ENCODE measurements around the gene GFER. TPM values are rescaled to one million over a fixed set of nuclear protein-coding genes. Genes with fewer than 3 reads are reported as not detected.
"Not testable (repeated sequence)": the region's sequence is repeated elsewhere in the genome, so short reads cannot be mapped to it uniquely, and the experiment has no call there.

The GFER gene
- 52.8 and 53.5 TPM in 2 replicates for total RNA-seq
- polyA plus RNA-seq = 43.8 and 46.9 TPM in 2 replicates

- Histone ChIP-seq H3K4me1 (ENCODE audit: low read depth) (peaks cover 4% of the 10 kb centered on the region), H3K4me3 (peak within 1 kb of the TSS; percentile 80), H3K36me3 (no peaks in the 10 kb centered on the region), H3K9me3 (ENCODE audit: low read depth) (no peaks in the 10 kb centered on the region), H3K27ac (peak within 1 kb of the TSS; percentile 91), H3K27me3 (peaks cover 49% of the 10 kb centered on the region)
- peak; percentile 96 to 97 for DNase-seq (ENCODE audit: low read depth in 1 of 2, low spot score in 1 of 2)
- TF ChIP-seq CTCF (IDR thresholded peaks at IDR 0.05; ENCODE audit: low read depth, low read length) = peak; percentile 28
These were observed at the start of gene GFER for GRCh38 chr16:1983544-1984346. GFER (plus strand) TSS chr16:1984193; CDS start chr16:1984219, 26 bp downstream.

DNA sequence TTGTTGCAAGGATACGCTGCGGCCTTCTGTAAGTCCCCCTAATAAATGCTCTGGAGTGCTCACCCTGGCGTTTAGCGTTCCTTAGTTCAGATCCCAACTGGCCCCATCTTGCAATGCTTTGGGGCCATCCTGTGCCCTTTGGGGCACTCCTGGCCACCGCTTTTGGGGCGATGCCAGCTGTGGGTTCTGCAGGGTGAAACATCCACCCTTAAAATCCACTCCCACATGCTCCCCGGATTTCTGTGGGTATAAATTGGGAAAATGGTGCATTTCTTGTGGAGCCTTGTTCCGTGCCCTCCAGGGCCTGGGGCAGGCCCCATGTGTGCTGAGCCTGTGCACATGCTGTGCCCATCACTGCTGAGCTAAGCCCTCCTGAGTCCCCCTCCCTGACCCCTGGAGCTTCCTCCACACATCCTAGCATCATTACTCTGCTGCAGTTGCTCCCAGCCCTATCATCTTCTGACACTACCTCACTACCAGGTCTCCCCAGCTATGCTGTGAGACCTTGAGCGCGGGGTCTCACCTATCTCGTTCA, 47.0 kb upstream of the GFER start:
- H3K4me3 ChIP-seq = no peak overlapping the region

GRCh38 chr16:1938316-1938715, 45.7 kb upstream of the GFER start:
- Histone ChIP-seq H3K36me3 (no peaks in the 10 kb centered on the region), H3K27me3 (no peaks in the 10 kb centered on the region), H3K9me3 (ENCODE audit: low read depth) (no peaks in the 10 kb centered on the region), H3K4me3 (no peak overlapping the region), H3K27ac (no peak overlapping the region), H3K4me1 (ENCODE audit: low read depth) (no peaks in the 10 kb centered on the region)
- DNase-seq (ENCODE audit: low read depth in 1 of 2, low spot score in 1 of 2) = no peak
- TF ChIP-seq CTCF (IDR thresholded peaks at IDR 0.05; ENCODE audit: low read depth, low read length) = no peak

More for the DNA sequence above, 47.0 kb upstream of the GFER start:
- Histone ChIP-seq H3K4me1 (ENCODE audit: low read depth) (no peaks in the 10 kb centered on the region), H3K36me3 (no peaks in the 10 kb centered on the region), H3K27me3 (no peaks in the 10 kb centered on the region), H3K27ac (no peak overlapping the region), H3K9me3 (ENCODE audit: low read depth) (no peaks in the 10 kb centered on the region)
- no peak for TF ChIP-seq CTCF (IDR thresholded peaks at IDR 0.05; ENCODE audit: low read depth, low read length)
- no peak for DNase-seq (ENCODE audit: low read depth in 1 of 2, low spot score in 1 of 2)

GRCh38 chr16:1938910-1939309, 45.1 kb upstream of the GFER start:
- TF ChIP-seq CTCF (IDR thresholded peaks at IDR 0.05; ENCODE audit: low read depth, low read length) = no peak
- DNase-seq (ENCODE audit: low read depth in 1 of 2, low spot score in 1 of 2) = no peak
- no peak overlapping the region for H3K4me3 ChIP-seq

GRCh38 chr16:1939833-1940232, 44.2 kb upstream of the GFER start:
- not testable (repeated sequence) for H3K9me3 ChIP-seq (ENCODE audit: low read depth); H3K4me3 ChIP-seq; H3K27ac ChIP-seq; H3K36me3 ChIP-seq; H3K4me1 ChIP-seq (ENCODE audit: low read depth); DNase-seq (ENCODE audit: low read depth in 1 of 2, low spot score in 1 of 2); H3K27me3 ChIP-seq

More at GRCh38 chr16:1938910-1939309, 45.1 kb upstream of the GFER start:
- H3K27ac ChIP-seq = no peak overlapping the region
- no peaks in the 10 kb centered on the region for H3K9me3 ChIP-seq (ENCODE audit: low read depth)
- H3K4me1 ChIP-seq (ENCODE audit: low read depth) = no peaks in the 10 kb centered on the region
- H3K27me3 ChIP-seq = no peaks in the 10 kb centered on the region
- no peaks in the 10 kb centered on the region for H3K36me3 ChIP-seq

Data from cardiac muscle cell (in vitro differentiated cells and primary cell).